Lower leg skin (tissue), 3 donors: Measurements from ENCODE around the gene ADGB.

Experiments
- CTCF ChIP-seq, 3 donors: fragments of 450-650 bp; IDR thresholded peaks; one replicate each; pipeline ENCODE4 v1.5.1; 2016; ENCODE audit warnings: antibody characterized with exemption in 3 of 3, mild to moderate bottlenecking in 3 of 3, moderate library complexity in 2 of 3
- POLR2A ChIP-seq, 2 donors: fragments of 450-650 bp; IDR thresholded peaks; one replicate each; pipeline ENCODE4 v1.6.1; 2016 to 2017; ENCODE audit warnings: antibody characterized with exemption in 2 of 2, mild to moderate bottlenecking in 1 of 2, moderate library complexity in 1 of 2

GRCh38 chr6:146860583-146860982 is 261.8 kb downstream of the ADGB start:
- TF ChIP-seq CTCF (IDR thresholded peaks at IDR 0.05), result no peak
- TF ChIP-seq POLR2A (IDR thresholded peaks at IDR 0.05), result no peak
